Heart left ventricle (tissue), 16 donors: ENCODE results near the gene CYSTM1. TPM values are rescaled to one million over a fixed set of nuclear protein-coding genes. Genes with fewer than 3 reads are reported as not detected.

Experiments
- ATAC-seq, 4 donors: fragments of 200-7000 bp; cut with Tn5 transposase; one replicate each; pipeline ENCODE4 v1.9.1; 2020 to 2022; ENCODE audit warnings: moderate library complexity in 4 of 4, mild to moderate bottlenecking in 3 of 4, moderate number of reproducible peaks in 1 of 4
- DNase-seq, 5 donors: peaks; one replicate each; pipeline ENCODE4 v3.0.0-alpha.2; 2020
- H3K27ac ChIP-seq, 12 donors: fragments of 200-600 bp; sonication (generic) in 4 of 12; one replicate each; pipeline versions ENCODE4 v1.5.0 to v1.8.0; 2016 to 2022; ENCODE audit warnings: mild to moderate bottlenecking in 2 of 12
- H3K27me3 ChIP-seq, 9 donors: fragments of 200-600 bp; sonication (generic) in 2 of 9; one replicate each; pipeline versions ENCODE4 v1.5.1 to v1.8.0; 2016 to 2022; ENCODE audit warnings: mild to moderate bottlenecking in 3 of 9
- H3K36me3 ChIP-seq, 9 donors: fragments of 200-600 bp; sonication (generic) in 2 of 9; one replicate each; pipeline versions ENCODE4 v1.5.0 to v1.8.0; 2018 to 2022; ENCODE audit warnings: mild to moderate bottlenecking in 2 of 9
- H3K4me1 ChIP-seq, 12 donors: fragments of 200-600 bp; sonication (generic) in 4 of 12; one replicate each; pipeline versions ENCODE4 v1.5.0 to v1.8.0; 2016 to 2022; ENCODE audit warnings: mild to moderate bottlenecking in 3 of 12
- H3K4me3 ChIP-seq, 12 donors: fragments of 200-600 bp; sonication (generic) in 4 of 12; one replicate each; pipeline versions ENCODE4 v1.5.0 to v1.8.0; 2017 to 2022; ENCODE audit warnings: mild to moderate bottlenecking in 9 of 12, moderate library complexity in 4 of 12
- H3K9me3 ChIP-seq, 12 donors: fragments of 200-600 bp; sonication (generic) in 4 of 12; one replicate each; pipeline versions ENCODE4 v1.5.0 to v1.8.0; 2016 to 2022; ENCODE audit warnings: mild to moderate bottlenecking in 1 of 12
- CTCF ChIP-seq, 12 donors: fragments of 200-600 bp; sonication (generic) in 4 of 12; IDR thresholded peaks; one replicate each; pipeline versions ENCODE4 v1.5.0 to v1.8.0; 2018 to 2022; ENCODE audit warnings: antibody characterized with exemption in 12 of 12, mild to moderate bottlenecking in 5 of 12
- POLR2A ChIP-seq, 2 donors: fragments of 450-650 bp; IDR thresholded peaks; one replicate each; pipeline ENCODE4 v1.6.1; 2017; ENCODE audit warnings: antibody characterized with exemption in 2 of 2, mild to moderate bottlenecking in 2 of 2, moderate library complexity in 2 of 2
- WGBS, 4 donors: extraction: QIAGEN DNeasy Blood & Tissue Kit in 2 of 4; methylation state at CpG; one replicate each; pipeline versions ENCODE4 v1.1.5 to v1.1.7; 2013 to 2018; 5-methylcytosine and 5-hydroxymethylcytosine counted together
- intact Hi-C, 10 donors: fragments of 100-400 bp; cut with DNase I; formaldehyde crosslinking; loops; one replicate each; pipeline versions ENCODE4 v1.11.1 to v1.14.2; 2022
- polyA plus RNA-seq, 2 donors: library from polyadenylated mRNA; stranded (reverse); fragments of 200-250 nt; gene quantifications; one replicate each; pipeline ENCODE4 v1.2.3, GENCODE V29; 2013
- total RNA-seq, 9 donors: library from RNA; depleted of rRNA in 2 of 9; stranded (reverse); fragments of >200 nt in 2 of 9; fragmentation: NEBNext Ultra II Directional in 3 of 9; extraction: Animal tissue kit (Norgen Biotek cat#: 25700) in 3 of 9; gene quantifications; one replicate each; pipeline versions ENCODE4 v1.1.0 to v1.2.4, GENCODE V29; 2016 to 2023
- donor health status: ischemic (EF 13 %, LVEDD 7.1; RV severe dilation, severe dysfunction).
- donor health status: healthy with polysubstance abuse.
- donor health status: DM: no; HTN: yes; CAD: no.
- donor health status: DM: no; HTN: no; CAD: no.
- donor health status: ischemic (EF 25% LVEDD 6.9; RV normal size, moderate dysfunction).
- donor health status: ischemic (EF 25% LVEDD 5.7; RV mildly dilated, moderate dysfunction).
- donor health status: healthy.
- donor health status: DM: yes; HTN: yes; CAD: no.
- donor health status: ischemic (EF 35%, LVEDD 5.7; RV mildly dilated, moderate dysfunction).
- donor health status: nonischemic (EF 11% LVEDD 7.7; RV severe dilation, severe dysfunction).
- donor health status: DM: yes; HTN: yes; CAD: no.
- donor health status: PGD.
- donor health status: ischemic (EF 29% LVEDD 5.4; RV normal size, mild dysfunction).
- donor health status: nonischemic (EF 23%, LVEDD 6.1; RV moderate dilation, normal function).

CYSTM1 gene
- total and polyA plus RNA-seq, 11 donors = 58.1 to 238 (median 94.5) TPM

DNA sequence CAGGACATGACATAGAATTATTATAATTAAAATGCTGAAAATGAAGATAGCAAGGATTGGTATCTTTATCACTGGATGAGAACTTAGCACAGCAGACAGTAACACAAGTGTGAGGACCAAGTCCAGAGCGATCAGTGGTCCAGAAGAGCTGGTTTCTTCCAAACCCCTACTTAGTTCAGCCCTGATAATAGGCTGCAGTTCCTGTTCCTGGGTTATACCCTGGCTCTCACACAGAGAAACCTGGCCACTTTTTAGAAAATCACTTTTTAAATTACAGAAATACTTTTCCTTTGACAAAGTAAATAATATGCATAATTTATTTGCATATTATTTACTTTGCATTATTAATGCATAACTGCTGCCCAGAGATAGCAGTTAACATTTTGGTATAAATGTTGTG, 40.3 kb downstream of the CYSTM1 start:
- 94 to 100% (median 95%) methylated on average over 1 of the region's 1 CpG for WGBS, 4 donors
- DNase-seq (no peak), ATAC-seq (no peak)
- no peak overlapping the region for H3K4me3 ChIP-seq
- intact Hi-C loops = loop anchor here in 1 of 10 donors (5.0 kb wide), 1 partner anchor 33 kb away; no protein-coding TSS in a partner anchor
- no peak for TF ChIP-seq POLR2A (IDR thresholded peaks at IDR 0.05)
- TF ChIP-seq CTCF (IDR thresholded peaks at IDR 0.05) = no peak
- peaks cover 0 to 18% (median 0%) of the 10 kb centered on the region in 9 donors for H3K36me3 ChIP-seq
- H3K9me3 ChIP-seq = no peaks in the 10 kb centered on the region
- H3K4me1 ChIP-seq = peaks cover 0 to 62% (median 48%) of the 10 kb centered on the region in 12 donors
- H3K27me3 ChIP-seq = no peaks in the 10 kb centered on the region
- no peak overlapping the region for H3K27ac ChIP-seq

GRCh38 chr5:140216478-140217074, 41.6 kb downstream of the CYSTM1 start:
- ATAC-seq = peak in 2 of 4 donors; percentile 38 to 40
- WGBS, 4 donors = 44 to 55% (median 50%) methylated on average over 5 of the region's 5 CpGs

GRCh38 chr5:140217299-140218026, 42.5 kb downstream of the CYSTM1 start:
- DNase-seq (no peak), ATAC-seq (no peak)
- Histone ChIP-seq H3K9me3 (no peaks in the 10 kb centered on the region), H3K27ac (peak overlapping the region in 2 of 12 donors; percentile 10 to 37), H3K27me3 (no peaks in the 10 kb centered on the region), H3K4me3 (no peak overlapping the region), H3K4me1 (peaks cover 3 to 84% (median 67%) of the 10 kb centered on the region in 12 donors), H3K36me3 (no peaks in the 10 kb centered on the region)
- WGBS, 4 donors = 85 to 93% (median 92%) methylated on average over 1 of the region's 1 CpG
- no peak for TF ChIP-seq CTCF (IDR thresholded peaks at IDR 0.05)
- TF ChIP-seq POLR2A (IDR thresholded peaks at IDR 0.05) = no peak
- intact Hi-C loops = loop anchor here in 1 of 10 donors (5.0 kb wide), 1 partner anchor 35 kb away; no protein-coding TSS in a partner anchor

More at GRCh38 chr5:140216478-140217074, 41.6 kb downstream of the CYSTM1 start:
- peak overlapping the region in 5 of 12 donors; percentile 21 to 37 (median 30) for H3K27ac ChIP-seq
- no peaks in the 10 kb centered on the region for H3K9me3 ChIP-seq
- H3K4me1 ChIP-seq = peaks cover 0 to 75% (median 60%) of the 10 kb centered on the region in 12 donors
- H3K27me3 ChIP-seq = no peaks in the 10 kb centered on the region
- DNase-seq = no peak
- H3K4me3 ChIP-seq = no peak overlapping the region
- H3K36me3 ChIP-seq = peaks cover 0 to 5% (median 0%) of the 10 kb centered on the region in 9 donors
- no peak for TF ChIP-seq POLR2A (IDR thresholded peaks at IDR 0.05)
- no peak for TF ChIP-seq CTCF (IDR thresholded peaks at IDR 0.05)
- intact Hi-C loops = loop anchor here in 1 of 10 donors (5.0 kb wide), 1 partner anchor 34 kb away; no protein-coding TSS in a partner anchor
